HG03558 (cell line): Measurements from ENCODE around the gene SLC5A2.
A peak's percentile ranks its signal among the peaks of the same experiment; 100 is the strongest.
"Not testable (repeated sequence)": the region's sequence is repeated elsewhere in the genome, so short reads cannot be mapped to it uniquely, and the experiment has no call there.

ENCODE experiments used
- ATAC-seq: cut with Tn5 transposase; IDR thresholded peaks from one replicate; pipeline ENCODE4 v1.9.1; 2021; ENCODE audit warnings: moderate number of reproducible peaks; ENCODE audit not compliant: unreplicated experiment; ENCODE audit errors: extremely low read depth

The SLC5A2 gene

GRCh38 chr16:31474773-31475738, 7.9 kb upstream of the SLC5A2 start:
- ATAC-seq = no peak

GRCh38 chr16:31475946-31476302, 7.0 kb upstream of the SLC5A2 start:
- no peak for ATAC-seq

DNA sequence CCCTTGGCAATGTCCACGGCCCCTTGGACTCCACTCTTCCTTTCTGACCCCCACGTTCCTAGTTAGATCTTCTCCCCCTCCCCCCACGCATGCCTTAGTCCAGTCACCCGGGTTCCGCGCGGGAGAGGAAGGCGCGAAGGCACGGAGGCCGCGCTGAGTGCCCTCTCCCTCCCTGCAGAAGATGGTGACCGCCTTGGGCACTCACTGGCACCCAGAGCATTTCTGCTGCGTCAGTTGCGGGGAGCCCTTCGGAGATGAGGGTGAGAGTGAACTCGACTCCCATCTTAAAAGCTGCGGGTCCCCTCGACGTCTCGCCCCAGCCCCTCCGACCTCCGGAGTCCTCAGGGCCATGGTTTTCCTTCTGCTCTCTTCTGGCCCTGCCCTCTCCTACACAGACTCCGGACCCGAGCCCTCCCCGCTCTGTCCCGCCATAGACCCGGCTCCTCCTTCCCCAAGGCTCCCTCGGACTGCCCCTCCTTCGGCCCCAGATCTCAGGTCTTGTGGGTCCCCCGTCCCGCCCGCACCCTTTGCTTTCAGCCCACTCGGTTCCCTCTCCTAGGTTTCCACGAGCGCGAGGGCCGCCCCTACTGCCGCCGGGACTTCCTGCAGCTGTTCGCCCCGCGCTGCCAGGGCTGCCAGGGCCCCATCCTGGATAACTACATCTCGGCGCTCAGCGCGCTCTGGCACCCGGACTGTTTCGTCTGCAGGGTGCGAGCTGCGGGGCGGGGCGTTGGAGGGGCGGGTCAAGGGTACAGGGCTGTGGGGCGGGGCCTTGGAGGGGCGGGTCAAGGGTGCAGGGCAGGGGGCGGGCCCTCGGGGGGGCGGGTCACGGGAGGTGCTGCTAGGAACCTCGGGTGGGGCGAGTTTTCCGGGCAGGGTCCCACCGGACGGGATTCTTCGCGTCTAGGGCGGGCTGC, 6.4 kb upstream of the SLC5A2 start:
- ATAC-seq = no peak

DNA sequence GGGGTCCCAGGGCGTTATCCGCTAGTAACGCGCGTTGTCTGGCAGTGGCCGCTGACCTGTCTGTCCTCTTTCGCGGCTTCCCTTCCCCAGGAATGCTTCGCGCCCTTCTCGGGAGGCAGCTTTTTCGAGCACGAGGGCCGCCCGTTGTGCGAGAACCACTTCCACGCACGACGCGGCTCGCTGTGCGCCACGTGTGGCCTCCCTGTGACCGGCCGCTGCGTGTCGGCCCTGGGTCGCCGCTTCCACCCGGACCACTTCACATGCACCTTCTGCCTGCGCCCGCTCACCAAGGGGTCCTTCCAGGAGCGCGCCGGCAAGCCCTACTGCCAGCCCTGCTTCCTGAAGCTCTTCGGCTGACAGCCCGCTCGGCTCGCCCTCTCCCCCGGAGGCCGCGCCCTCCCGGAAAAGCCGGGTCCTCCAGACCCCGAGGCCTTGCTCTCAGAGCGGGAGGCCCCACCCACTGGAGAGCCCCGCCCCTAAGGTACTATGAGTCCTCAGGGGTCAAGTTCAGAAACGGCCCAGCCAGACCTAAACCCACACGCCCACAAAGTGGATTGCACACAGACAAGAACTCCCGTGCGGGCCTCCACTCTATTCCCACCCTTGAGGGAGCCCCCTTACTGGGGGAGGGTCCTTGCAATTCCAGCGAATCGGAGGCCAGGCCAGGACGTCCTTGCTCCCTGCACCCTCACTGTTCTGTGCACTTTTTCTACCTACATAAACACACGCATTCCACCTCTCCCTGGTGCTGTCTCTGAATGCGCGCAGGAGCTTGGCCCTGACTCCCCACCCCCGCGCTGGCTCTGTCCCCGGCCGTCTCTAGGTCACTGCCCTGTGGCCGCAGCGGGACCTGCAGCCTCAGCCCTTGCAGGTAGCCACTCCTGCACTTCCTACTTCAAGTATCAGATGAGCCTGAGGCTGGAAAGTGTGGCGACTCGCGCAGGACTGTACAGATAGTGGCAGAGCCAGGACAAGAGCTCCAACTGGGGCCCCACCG, 5.4 kb upstream of the SLC5A2 start:
- ATAC-seq = no peak

DNA sequence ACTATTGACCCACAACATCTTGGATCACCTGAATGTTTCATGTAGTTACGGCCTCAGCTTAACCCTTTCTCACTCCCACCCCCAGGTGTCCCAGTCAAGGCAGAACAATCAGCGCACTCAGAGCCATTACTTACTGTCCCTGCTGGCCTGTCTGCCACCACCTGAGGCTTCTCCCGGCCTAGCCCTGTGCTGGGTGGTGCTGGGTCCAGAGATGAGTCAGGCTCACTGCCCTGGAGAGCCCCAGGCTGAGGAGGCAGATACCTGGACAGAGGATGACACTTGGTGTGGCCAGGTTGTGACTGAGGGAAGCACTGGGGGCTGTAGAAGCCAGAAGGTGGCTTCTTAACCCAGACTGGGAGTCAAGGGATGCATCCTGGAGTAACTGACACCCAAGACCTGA, 4.0 kb upstream of the SLC5A2 start:
- ATAC-seq = no peak

- no peak for ATAC-seq
Measured at GRCh38 chr16:31479751-31480150, 3.2 kb upstream of the SLC5A2 start.

DNA sequence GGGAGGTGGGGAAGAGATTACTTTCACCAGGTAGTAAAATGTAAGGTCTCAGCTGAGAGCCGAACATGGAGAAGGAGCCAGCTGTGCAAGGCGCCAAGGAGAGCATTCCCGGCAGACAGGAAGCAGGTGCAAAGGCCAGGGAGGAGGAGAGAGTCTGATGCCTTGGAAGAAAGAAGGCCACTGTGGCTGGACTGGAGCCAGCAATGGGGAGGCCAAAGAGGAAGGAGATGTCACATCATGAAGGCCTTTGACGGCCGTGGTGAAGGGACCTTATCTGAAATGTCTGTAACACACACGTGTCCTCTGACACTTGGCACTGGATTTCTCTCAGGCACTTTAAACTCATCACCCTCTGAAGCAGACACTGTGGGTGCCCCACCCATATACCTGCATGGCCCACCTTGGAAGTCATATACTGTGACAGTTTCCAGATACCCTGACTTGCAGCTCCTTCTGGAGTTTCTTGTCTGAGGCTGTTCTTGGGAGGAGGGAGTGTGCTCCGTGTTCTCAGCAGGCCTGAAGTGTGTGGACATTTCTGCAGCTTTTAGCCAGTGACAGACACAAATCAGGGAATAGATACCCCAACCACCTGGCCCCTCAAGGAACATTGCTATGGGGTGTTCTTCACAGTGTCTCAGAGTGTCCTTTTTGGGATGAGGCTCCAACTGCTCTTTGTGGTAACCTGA, 1.9 kb upstream of the SLC5A2 start:
- no peak for ATAC-seq

DNA sequence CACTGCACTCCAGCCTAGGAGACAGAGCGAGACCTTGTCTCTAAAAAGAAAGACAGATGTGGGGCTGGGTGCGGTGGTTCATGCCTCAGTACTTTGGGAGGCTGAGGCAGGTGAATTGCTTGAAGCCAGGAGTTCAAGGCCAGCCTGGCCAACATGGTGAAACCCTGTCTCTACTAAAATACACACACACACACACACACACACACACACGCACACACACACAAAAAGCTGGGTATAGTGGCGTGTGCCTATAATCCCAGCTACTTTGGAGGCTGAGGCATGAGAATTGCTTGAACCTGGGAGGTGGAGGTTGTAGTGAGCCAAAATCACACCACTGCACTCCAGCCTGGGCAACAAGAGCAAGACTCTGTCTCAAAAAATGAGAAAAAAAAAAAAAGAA, 1.1 kb downstream of the SLC5A2 start:
- ATAC-seq = not testable (repeated sequence)

GRCh38 chr16:31484491-31485171, 1.7 kb downstream of the SLC5A2 start:
- ATAC-seq = no peak

DNA sequence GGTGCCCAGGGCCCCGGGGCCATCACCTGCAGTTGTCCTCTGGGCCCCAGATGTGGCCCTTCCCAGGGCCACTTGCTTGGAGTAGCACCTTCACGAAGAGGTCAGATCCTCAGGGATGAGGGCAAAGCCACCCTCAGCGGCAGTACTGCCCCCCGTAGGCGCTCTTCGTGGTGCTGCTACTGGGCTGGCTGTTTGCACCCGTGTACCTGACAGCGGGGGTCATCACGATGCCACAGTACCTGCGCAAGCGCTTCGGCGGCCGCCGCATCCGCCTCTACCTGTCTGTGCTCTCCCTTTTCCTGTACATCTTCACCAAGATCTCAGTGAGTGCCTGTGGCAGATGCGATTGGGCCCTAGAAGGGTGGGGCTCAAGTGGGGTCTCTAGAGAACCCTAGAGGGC, 2.6 kb downstream of the SLC5A2 start:
- ATAC-seq = no peak

- no peak for ATAC-seq
Measured at GRCh38 chr16:31486045-31486444, 3.1 kb downstream of the SLC5A2 start.

- ATAC-seq = no peak
Measured at GRCh38 chr16:31487071-31487719, 4.3 kb downstream of the SLC5A2 start.

DNA sequence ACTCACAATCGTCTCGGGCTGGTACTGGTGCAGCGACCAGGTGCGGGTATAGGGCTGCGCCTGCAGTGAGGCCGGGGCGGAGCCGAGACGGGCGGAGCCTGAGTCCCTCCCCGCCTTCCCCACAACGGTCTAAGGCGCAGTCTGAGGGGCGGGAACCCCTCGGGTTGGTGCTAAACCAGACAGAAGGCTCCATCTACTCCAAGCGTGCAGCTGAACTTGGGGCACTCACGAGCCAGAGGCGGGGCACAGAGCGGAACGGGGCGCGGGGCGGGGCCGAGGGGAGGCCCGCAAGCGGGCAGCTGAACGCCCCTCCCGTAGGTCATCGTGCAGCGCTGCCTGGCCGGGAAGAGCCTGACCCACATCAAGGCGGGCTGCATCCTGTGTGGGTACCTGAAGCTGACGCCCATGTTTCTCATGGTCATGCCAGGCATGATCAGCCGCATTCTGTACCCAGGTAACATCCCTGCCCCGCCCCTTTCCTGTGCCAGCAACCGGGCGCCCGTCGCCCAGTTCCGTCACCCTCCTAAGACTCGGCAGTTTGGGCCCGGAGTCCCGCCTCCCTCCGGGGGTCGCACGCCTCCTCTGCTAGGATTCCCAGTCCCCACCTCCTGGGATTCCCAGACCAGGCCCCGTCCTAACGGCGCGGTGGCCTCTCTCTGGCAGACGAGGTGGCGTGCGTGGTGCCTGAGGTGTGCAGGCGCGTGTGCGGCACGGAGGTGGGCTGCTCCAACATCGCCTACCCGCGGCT, 5.0 kb downstream of the SLC5A2 start:
- peak; percentile 81 for ATAC-seq

- no peak for ATAC-seq
Measured at GRCh38 chr16:31488468-31489297, 5.8 kb downstream of the SLC5A2 start.

DNA sequence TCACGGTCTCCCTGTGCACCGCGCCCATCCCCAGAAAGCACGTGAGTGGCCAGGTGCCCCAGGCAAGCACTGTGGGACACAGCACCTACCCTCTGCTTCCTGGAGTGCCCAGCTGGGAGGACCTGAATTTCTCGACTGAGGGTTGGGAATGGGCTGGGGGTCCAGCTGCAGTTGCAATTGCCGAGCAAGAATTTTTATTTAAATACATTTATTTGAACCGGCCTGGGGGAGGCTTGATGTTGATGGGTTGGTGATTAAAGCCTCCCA, 6.3 kb downstream of the SLC5A2 start:
- ATAC-seq = no peak

GRCh38 chr16:31489616-31490584, 7.0 kb downstream of the SLC5A2 start:
- ATAC-seq = no peak
